ENCODE measurements around the gene LRP1.
A peak's percentile ranks its signal among the peaks of the same experiment; 100 is the strongest.

The LRP1 gene

GRCh38 chr12:57094208-57095160 lies 33.8 kb upstream of the LRP1 start:
- DNase-seq: no peak

DNA sequence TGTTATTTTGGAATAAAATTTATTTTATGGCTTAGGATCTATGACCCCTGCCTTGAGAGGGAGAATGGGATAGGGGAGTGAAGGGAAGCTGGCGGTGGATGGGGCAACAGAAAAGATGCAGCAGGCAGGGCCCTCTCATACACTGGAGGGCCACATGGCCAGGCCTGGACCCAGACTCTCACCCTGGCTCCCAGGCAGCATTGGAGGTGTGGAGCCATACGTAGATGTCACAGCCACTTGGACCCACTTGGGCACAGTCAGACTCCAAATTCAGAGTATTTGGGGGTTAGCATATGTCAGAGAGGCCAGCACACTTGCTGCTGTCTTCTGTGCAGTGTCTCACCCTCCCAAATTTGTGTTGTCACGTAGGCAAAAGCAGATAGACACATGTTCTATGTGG lies 32.8 kb upstream of the LRP1 start:
- no peak for DNase-seq

- DNase-seq: no peak
Observed at GRCh38 chr12:57096099-57096572, 32.1 kb upstream of the LRP1 start.

GRCh38 chr12:57096748-57097553 lies 31.3 kb upstream of the LRP1 start:
- DNase-seq: no peak

DNA sequence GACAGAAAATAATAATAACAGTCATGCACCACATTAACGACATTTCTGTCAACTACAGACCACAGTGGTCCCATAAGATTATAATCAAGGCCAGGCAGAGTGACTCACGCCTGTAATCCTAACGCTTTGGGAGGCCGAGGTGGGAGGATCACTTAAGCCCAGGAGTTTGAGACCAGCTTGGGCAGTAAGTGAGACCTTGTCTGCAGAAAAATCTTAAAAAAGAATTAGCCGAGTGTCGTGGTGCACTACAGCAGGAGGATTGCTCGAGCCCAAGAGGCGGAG lies 30.8 kb upstream of the LRP1 start:
- DNase-seq: no peak

- DNase-seq: no peak
Observed at GRCh38 chr12:57098546-57098945, 29.7 kb upstream of the LRP1 start.

GRCh38 chr12:57099047-57099714 lies 29.1 kb upstream of the LRP1 start:
- no peak for DNase-seq

DNA sequence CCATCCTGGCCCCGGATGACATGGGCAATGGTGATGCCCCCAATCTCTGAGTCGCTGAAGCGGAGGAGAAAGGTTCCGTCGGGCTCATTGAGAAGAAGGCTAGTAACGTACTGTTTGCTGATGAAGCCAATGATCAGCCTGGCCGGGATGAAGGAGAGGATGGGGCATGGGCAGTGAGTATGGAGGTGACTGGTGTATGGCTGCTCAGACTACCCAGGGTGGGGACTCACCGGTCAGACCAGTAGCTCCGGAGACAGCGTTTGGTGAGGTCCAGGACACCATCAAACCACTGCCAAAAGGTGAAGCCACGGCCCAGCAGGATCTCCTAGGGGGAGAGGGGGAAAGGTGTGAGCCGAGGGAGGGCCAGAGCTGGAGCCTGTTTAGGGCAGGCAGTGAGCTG lies 28.5 kb upstream of the LRP1 start:
- no peak for DNase-seq

- DNase-seq: no peak
Observed at GRCh38 chr12:57101892-57102695, 26.2 kb upstream of the LRP1 start.

DNA sequence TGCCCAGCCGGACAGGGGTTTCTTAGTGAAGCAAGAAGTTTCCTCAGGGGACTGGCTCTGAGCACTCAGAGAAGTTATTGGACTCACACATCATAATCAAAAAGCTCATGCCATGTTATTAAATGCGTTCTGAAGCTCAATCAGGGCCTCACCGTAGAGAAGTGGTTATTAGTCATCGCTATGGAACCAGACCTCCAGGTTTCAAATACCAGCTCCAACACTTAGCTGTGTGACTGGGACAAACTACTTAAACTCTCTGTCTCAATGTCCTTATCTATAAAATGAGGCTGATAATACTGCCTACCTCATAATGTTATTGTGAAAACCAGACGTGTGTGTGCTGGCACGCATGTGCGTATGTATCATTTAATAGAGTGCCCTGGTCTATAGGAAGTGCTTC lies 24.4 kb upstream of the LRP1 start:
- no peak for DNase-seq

DNA sequence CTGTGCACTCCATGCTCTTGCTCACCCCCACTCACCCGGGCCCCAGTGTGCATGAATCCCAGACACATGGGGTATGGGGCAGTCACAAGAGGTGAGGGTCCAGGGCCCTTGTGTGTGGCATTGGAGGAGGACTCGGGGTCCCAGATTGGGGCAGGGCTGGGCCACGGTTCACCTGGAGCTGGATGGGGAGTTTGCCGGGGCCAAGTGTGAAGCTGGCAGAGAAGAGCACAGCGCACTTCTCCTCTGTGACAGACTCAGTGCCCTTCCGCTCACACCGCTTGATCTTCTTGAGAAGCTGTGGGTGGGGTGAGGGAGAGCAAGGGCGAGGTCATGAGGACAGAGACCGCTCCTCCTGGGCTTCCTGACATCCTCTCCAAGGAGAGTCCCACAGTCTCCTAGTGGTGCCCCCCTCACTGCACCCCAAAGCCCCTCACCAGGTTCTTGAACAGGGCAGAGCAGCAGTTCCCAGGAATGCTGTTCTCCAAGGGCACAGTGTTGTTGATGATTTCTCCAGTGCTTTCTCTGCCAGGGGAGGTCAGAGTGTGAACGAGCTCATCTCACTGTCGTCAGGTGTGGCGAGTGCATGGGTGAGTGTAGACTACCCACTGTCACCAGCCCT lies 23.9 kb upstream of the LRP1 start:
- DNase-seq: no peak

DNA sequence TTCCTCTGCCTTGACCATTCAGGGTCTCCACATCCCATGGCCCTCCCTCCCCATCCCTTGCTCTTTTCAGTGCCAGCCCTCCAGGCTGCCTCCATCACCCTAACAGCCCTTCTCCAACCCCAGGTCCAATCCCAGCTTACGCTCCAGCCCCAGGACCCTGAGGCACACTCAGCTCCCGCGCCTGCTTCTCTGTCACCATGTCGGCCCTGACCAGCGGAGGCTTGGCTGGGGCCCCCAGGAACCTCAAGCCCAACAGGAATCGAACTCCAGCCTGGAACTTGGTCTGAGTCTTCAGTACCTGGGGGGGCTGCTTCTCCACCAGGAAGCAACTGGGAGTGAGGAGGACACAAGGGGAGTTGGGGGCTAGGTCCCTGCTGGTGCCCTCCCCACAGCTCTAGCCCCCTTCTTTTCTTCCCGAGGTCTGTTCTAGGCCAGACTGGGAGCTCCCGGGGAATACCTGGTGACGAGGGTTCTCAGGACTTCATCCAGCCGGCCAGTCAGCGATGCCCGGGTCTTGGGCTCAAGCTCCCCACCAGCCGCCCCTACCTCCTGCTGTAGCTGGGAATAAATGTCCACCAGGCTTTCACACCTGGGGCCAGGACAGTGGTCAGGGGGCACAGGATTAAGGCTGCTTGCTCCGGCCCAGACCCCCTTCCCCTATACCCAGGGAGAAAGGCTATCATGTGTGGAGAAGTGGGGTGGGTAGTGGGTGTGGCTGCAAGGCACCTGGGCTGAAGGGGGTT lies 23.1 kb upstream of the LRP1 start:
- DNase-seq: no peak

DNA sequence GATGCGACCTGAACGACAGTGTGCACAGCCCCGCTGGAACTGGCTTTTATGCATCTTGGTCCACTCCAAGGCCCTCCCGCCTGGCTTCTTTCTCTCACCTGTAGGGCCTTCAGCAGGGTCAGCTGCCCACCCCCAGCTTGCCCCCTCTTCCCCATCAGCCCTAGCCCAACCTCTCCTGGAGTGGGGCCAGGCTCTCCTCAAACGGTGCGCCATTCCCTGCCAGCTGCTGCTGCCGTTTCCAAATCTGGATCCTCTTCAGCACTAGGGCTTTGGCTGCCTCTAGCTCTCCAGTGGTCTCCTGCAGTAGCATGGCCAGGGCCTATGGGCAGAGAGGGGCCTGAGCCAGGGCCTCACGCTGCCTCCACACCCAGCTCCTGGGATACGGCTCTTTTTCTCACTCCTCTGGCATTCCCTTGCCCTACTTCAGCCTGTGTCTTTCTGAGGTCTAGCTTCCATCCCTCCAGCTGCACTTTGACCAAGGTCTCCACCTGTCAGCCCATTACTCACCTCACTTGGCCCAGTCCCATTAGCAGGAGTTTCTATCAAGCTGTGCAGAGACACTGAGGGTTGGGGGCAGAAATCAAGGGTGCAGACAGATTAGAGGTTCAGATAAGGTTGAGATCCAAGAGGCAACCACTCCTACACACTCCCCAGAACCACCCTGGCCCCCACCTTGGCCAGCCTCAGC lies 22.1 kb upstream of the LRP1 start:
- DNase-seq: no peak

GRCh38 chr12:57107456-57108155 lies 20.7 kb upstream of the LRP1 start:
- DNase-seq: no peak

- DNase-seq: no peak
Observed at GRCh38 chr12:57109207-57110103, 18.8 kb upstream of the LRP1 start.

DNA sequence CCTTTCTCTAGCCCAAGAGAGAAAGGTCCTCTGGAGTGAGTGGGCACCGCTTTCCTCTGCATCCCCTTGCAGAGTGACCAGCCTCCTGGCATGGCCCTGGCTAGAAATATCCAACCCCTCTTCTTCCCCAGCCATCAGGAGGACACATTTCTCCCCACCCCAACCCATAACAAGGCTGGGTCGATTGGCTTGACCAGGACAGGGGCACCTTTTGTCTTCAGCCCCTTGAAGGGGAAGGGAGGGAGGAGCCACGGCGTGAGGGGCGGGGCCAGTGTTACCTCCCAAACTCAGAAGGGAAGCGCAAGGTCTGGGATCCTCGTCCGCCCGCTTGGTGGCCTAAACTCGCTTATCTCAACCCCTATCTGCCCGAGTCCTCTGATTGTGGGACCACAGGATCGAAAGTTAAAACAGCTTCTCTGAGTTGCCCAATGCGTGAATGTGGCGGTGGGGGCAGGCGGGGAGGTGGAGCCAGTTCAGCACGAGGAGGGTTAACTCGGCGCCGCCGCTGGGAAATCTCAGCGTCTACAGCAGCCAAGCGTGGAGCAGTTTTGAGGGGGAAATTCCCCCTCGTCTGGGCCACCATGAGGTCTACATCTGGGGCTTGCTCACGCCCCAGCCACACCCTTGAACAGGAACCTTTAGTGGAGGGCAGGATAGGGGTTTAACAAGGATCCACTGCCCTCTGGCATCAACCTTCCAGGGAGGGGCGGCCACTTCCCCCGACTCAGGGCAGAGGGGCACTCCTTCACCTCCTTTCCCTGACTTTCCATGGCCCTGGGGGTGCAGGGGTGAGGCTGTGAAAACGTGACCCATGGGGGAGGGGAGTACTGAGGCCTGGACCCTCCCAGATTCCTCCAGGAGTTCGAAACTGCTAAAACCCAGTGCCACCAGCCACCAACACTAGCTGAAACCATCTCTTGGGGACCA lies 17.9 kb upstream of the LRP1 start:
- DNase-seq: peak; percentile 72

DNA sequence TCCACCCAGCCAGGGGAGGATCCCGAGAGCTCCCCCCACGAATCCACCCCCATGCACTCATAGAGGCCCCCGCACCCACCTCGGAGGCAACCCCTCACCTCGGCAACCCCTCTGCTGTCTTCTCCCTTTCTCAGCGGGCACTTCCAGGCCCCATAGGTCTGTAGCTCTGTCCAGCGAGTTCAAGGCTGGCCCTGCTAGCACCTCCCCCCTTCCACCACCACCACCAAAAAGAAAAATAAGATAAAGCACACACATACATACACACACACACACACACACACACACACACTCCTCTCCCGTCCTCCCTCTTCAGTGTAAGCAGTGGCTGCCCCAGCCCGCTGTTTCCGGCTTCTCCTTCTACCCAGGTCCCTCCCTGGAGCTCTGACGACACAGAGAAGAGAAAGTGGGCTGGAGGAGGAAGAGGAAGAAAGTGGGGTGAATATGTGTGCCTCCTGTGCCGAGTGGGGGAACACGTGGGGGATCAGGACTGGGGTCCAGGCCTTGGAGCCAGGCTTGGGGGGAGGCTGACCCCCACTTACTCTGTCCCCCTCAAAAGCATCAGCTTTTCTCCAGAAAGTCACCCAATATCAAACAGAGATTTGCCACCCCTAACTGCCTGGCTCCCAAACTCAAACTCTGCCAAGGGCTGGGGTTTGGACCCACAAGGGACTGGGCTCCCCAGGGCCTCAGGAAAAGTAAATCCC lies 17.1 kb upstream of the LRP1 start, which contains the start of gene STAT6:
STAT6 (minus strand) TSS at position 332 of the 704 bp plus-strand sequence. CDS start 3,084 bp downstream, outside the sequence.
- DNase-seq: peak; percentile 81

All from effector CD4-positive, alpha-beta T cell (primary cell).